Measurements from ENCODE around the gene MTG2.

MTG2 gene

DNA sequence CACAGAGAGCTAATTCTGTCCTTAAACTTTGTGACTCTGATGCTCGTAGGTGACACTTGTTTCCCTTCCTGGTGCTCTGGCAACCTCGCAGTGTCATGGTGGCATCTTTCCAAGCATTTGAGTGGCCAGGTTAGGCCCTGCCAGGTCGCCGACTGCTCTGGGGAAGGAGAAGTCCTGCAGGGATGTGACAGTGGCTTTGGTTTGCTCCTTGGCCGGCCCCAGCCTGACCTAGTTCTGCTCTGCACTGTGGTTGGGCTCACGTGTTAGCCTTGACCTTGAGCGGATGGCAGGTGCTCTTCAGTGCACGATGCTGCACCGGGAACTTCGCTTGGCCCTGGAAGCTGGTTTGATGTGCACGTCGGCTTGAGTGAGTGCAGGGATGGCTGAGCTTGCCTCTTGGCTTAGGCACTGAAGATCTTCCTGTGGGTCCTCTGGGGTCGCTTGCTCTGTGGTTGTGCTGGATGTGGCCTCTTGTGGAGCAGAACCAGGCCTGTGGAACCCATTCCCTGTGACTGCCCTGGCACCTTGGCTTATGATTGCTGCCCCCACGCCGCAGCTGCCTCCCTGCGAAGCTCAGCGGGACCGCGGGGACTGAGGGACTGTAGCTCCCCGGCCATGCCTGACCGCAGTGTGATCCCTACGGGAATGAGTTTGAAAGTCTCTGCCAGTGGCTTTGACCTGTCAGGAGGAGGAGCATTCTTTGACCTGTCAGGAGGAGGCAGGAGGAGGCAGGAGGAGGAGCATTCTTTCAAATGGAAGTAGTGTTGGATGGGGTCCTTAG lies 64.2 kb downstream of the MTG2 start:
- no peak for DNase-seq (ENCODE audit: low read depth in 3 of 3)

DNA sequence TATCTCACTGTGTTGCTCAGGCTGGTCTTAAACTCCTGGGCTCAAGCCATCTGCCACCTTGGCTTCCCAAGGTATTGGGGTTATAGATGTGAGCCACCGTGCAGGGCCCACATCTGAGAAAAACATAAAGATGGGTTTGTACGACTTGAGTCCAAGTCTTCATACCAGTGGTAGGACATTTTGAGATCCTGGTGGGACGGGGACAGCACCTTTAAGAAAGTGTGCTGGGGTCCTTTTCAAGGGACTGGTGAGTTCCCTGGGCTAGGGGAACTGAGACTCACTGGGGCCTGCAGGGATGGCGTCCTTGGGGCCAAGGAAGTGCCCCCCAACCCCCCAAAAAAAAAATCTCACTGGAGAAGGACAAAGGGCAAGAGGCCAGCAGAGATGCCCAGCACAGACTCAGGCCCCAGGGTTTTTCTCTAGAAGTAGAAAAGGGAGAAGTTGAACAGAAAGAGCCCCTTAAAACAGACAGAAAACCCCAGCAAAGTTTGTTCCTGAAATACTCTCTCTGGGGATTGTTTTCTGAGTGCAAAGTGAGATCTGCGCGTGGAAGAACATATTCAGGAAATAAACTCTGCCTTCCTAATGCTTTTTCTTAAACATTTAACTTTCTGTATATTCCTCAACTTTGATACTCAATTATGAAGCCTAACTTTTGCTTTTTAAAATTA lies 66.2 kb downstream of the MTG2 start:
- no peak for DNase-seq (ENCODE audit: low read depth in 3 of 3)

DNA sequence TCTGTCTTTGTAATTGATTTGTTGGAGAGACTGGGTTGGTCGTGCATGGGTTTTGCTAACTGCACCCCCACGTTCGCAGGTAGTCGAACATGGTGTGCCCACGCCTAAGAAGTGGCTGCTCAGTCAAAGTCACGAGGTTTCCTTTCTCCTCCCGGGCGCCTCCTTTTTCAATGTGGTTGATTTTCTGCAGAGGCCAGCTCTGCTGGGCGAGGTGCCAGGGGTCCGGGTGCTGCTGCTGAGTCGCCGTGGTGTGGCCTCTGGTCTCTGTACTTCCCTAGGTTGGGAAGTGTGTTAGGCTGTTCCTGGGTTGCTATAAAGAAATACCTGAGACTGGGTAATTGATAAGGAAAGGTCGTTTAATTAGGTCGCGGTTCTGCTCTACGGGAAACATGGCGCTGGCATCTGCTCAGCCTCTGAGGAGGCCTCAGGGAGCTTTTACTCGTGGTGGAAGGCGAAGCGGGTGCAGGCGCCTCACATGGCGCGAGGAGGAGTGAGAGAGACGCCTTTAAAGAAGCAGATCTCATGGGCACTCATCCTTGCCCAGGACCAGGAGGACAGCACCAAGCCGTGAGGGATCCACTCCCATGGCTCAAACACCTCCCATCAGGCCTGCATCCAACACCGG lies 69.6 kb downstream of the MTG2 start:
- DNase-seq (ENCODE audit: low read depth in 3 of 3): no peak

All from stimulated activated CD4-positive, alpha-beta T cell treated with anti-CD3 and anti-CD28 coated beads, TNF-alpha, amount 100 ng/mL, for 48 hours (primary cell).